Smooth muscle cell (in vitro differentiated cells): ENCODE measurements around the gene CASP8. TPM values are rescaled to one million over a fixed set of nuclear protein-coding genes. Genes with fewer than 3 reads are reported as not detected.

Experiments used
- DNase-seq: peaks from one replicate; lab custom pipeline; 2025; ENCODE audit not compliant: unreplicated experiment; lab: John Stamatoyannopoulos, UW
- H2AFZ ChIP-seq: fragments of 200-600 bp; sonication (generic); 2 replicates; pipeline ENCODE4 v1.6.0; 2016; ENCODE audit warnings: antibody characterized with exemption, low read depth, mild to moderate bottlenecking
- H3F3A ChIP-seq: fragments of 200-600 bp; sonication (generic); 2 replicates; pipeline ENCODE4 v1.6.0; 2017; ENCODE audit warnings: antibody characterized with exemption, low read depth
- H3K27ac ChIP-seq: fragments of 200-600 bp; sonication (generic); 2 replicates; pipeline ENCODE4 v1.5.1; 2016; ENCODE audit warnings: low read depth, mild to moderate bottlenecking
- H3K27me3 ChIP-seq: fragments of 200-600 bp; sonication (generic); 2 replicates; pipeline ENCODE4 v1.6.1; 2016; ENCODE audit warnings: low read depth, mild to moderate bottlenecking
- H3K36me3 ChIP-seq: fragments of 200-600 bp; sonication (generic); 2 replicates; pipeline ENCODE4 v1.5.1; 2016; ENCODE audit warnings: low read depth
- H3K4me1 ChIP-seq: fragments of 200-600 bp; sonication (generic); 2 replicates; pipeline ENCODE4 v1.5.1; 2016; ENCODE audit warnings: low read depth
- H3K4me2 ChIP-seq: fragments of 200-600 bp; sonication (generic); 2 replicates; pipeline ENCODE4 v1.6.0; 2016; ENCODE audit warnings: mild to moderate bottlenecking
- H3K4me3 ChIP-seq: fragments of 200-600 bp; sonication (generic); 2 replicates; pipeline ENCODE4 v1.5.1; 2016; ENCODE audit warnings: mild to moderate bottlenecking
- H3K79me2 ChIP-seq: fragments of 200-600 bp; sonication (generic); 2 replicates; pipeline ENCODE4 v1.6.0; 2016; ENCODE audit warnings: low read depth, mild to moderate bottlenecking
- H3K9ac ChIP-seq: fragments of 200-600 bp; sonication (generic); 2 replicates; pipeline ENCODE4 v1.6.0; 2016; ENCODE audit warnings: low read depth
- H3K9me3 ChIP-seq: fragments of 200-600 bp; sonication (generic); replicated peaks from 2 replicates; pipeline ENCODE4 v1.5.1; 2016; ENCODE audit warnings: low read depth
- H4K20me1 ChIP-seq: fragments of 200-600 bp; sonication (generic); 2 replicates; pipeline ENCODE4 v1.6.0; 2016; ENCODE audit warnings: low read depth
- CTCF ChIP-seq: fragments of 200-600 bp; sonication (generic); IDR thresholded peaks from 2 replicates; pipeline ENCODE4 v1.5.1; 2017; ENCODE audit warnings: borderline replicate concordance, mild to moderate bottlenecking, antibody characterized with exemption; ENCODE audit not compliant: insufficient read depth, poor library complexity, severe bottlenecking
- WGBS: methylation state at CpG from one replicate; pipeline ENCODE4 v1.1.7; 2016; ENCODE audit warnings: low lambda C conversion rate; 5-methylcytosine and 5-hydroxymethylcytosine counted together
- polyA plus RNA-seq: library from polyadenylated mRNA; unstranded; fragments of >200 nt; fragmentation: Nextera tagmentation; extraction: Ambion mirVana; gene quantifications from 2 replicates; pipeline ENCODE4 v1.2.1, GENCODE V29; 2016
- small RNA-seq: library from RNA; depleted of rRNA; stranded (forward); fragments of <200 nt; gene quantifications from one replicate; pipeline ENCODE3, GENCODE V24; 2014
- total RNA-seq: library from RNA; depleted of rRNA; stranded (reverse); fragments of >200 nt; gene quantifications from 2 replicates; pipeline ENCODE4 v1.2.3, GENCODE V29; 2014

The CASP8 gene
- total and polyA plus RNA-seq, 2 experiments from 2014 or later = 5.7 to 12.9 TPM

GRCh38 chr2:201329409-201329808 is 69.1 kb downstream of the CASP8 start:
- Histone ChIP-seq H3K27ac (no peak overlapping the region), H3K4me1 (no peaks in the 10 kb centered on the region), H2AFZ (no peak overlapping the region), H3K79me2 (no peaks in the 10 kb centered on the region), H3K9ac (no peak overlapping the region), H3F3A (no peaks in the 10 kb centered on the region), H4K20me1 (no peaks in the 10 kb centered on the region), H3K9me3 (no peaks in the 10 kb centered on the region), H3K4me2 (no peak overlapping the region), H3K36me3 (no peaks in the 10 kb centered on the region), H3K27me3 (no peaks in the 10 kb centered on the region), H3K4me3 (no peak overlapping the region)
- 69% methylated on average over 1 of the region's 1 CpG for WGBS
- no peak for TF ChIP-seq CTCF
- no peak for DNase-seq

Small RNAs within 50 kb of the gene (small RNA-seq; reads per million reads assigned to genes)
- gene MTND4LP13 = not detected

Other genes with a start within 250 kb of the CASP8 start
- 15.1 and 17.9 TPM in 2 replicates for gene HYCC2, start 188.9 kb upstream of the CASP8 start, total RNA-seq
- 3.6 and 6.3 TPM in 2 replicates for gene HYCC2, start 188.9 kb upstream of the CASP8 start, polyA plus RNA-seq
- gene NDUFB3, start 188.5 kb upstream of the CASP8 start, total RNA-seq = 88.6 and 89.0 TPM in 2 replicates
- gene NDUFB3, start 188.5 kb upstream of the CASP8 start, polyA plus RNA-seq = 201 and 216 TPM in 2 replicates
- 27.1 and 42.5 TPM in 2 replicates for gene CFLAR, start 144.4 kb upstream of the CASP8 start, total RNA-seq
- 16.0 and 24.0 TPM in 2 replicates for gene CFLAR, start 144.4 kb upstream of the CASP8 start, polyA plus RNA-seq
- gene CASP10, start 77.4 kb upstream of the CASP8 start, total RNA-seq = 0.36 and 0.90 TPM in 2 replicates
- 0.86 and 1.1 TPM in 2 replicates for gene CASP10, start 77.4 kb upstream of the CASP8 start, polyA plus RNA-seq
- gene FLACC1, start 96.8 kb downstream of the CASP8 start, total RNA-seq = 0.76 and 0.94 TPM in 2 replicates
- gene FLACC1, start 96.8 kb downstream of the CASP8 start, polyA plus RNA-seq = 0.95 TPM in 1 of 2 replicates, not detected in the other
- 15.7 and 18.9 TPM in 2 replicates for gene TRAK2, start 190.9 kb downstream of the CASP8 start, total RNA-seq
- 6.3 and 6.6 TPM in 2 replicates for gene TRAK2, start 190.9 kb downstream of the CASP8 start, polyA plus RNA-seq
- 19.4 and 20.5 TPM in 2 replicates for gene STRADB, start 191.2 kb downstream of the CASP8 start, total RNA-seq
- 15.8 and 18.8 TPM in 2 replicates for gene STRADB, start 191.2 kb downstream of the CASP8 start, polyA plus RNA-seq